K562 (cell line): Measurements from ENCODE around the gene RPL22.

Experiments used
- DNMT1 ChIP-seq: fragments of 450-650 bp; IDR thresholded peaks from 2 replicates; pipeline ENCODE4 v1.6.1; 2016; ENCODE audit warnings: antibody characterized with exemption, mild to moderate bottlenecking
- ELF4 ChIP-seq: fragments of 450-650 bp; formaldehyde crosslinking; IDR thresholded peaks from 2 replicates; pipeline ENCODE4 v1.4.0; 2022; ENCODE audit warnings: missing genetic modification characterization
- PTRF ChIP-seq: fragments of 450-650 bp; IDR thresholded peaks from 2 replicates; pipeline ENCODE4 v1.6.1; 2016; ENCODE audit warnings: mild to moderate bottlenecking, missing genetic modification characterization, missing compliant biosample characterization
- SMC3 ChIP-seq: conservative IDR thresholded peaks from 2 replicates; pipeline ENCODE4 v1.6.1; 2011; ENCODE audit warnings: low read depth, low read length, improper control_type of control experiment; ENCODE audit not compliant: insufficient read depth
- TEAD1 ChIP-seq, 2 experiments: fragments of 450-650 bp in 1 of 2; sonication (generic) in 1 of 2; formaldehyde crosslinking; IDR thresholded peaks; 2 replicates each; pipeline versions ENCODE4 v1.4.0 to v1.8.0; 2020 to 2022; ENCODE audit warnings: mild to moderate bottlenecking in 2 of 2, missing genetic modification reagents in 1 of 2
- TF ChIP-seq, protein P1 (sequence below): sonication (generic); formaldehyde crosslinking; IDR thresholded peaks from 2 replicates; pipeline ENCODE4 v1.8.0; 2022; ENCODE audit warnings: mild to moderate bottlenecking, missing genetic modification reagents, borderline replicate concordance
- TF ChIP-seq, protein P2 (sequence below), 3 experiments: IDR thresholded peaks in 2 of 3; conservative IDR thresholded peaks in 1 of 3; 2 replicates each; pipeline ENCODE4 v1.5.1; 2011 to 2012; ENCODE audit warnings: low read length in 3 of 3, mild to moderate bottlenecking in 3 of 3, control low read depth in 2 of 3, improper control_type of control experiment in 1 of 3, inconsistent platforms in 1 of 3, low read depth in 1 of 3, mixed read lengths in 1 of 3, moderate library complexity in 1 of 3; ENCODE audit not compliant: insufficient read depth in 2 of 3
- TF ChIP-seq, protein P3 (sequence below): fragments of 450-650 bp; IDR thresholded peaks from 2 replicates; pipeline ENCODE4 v1.7.0; 2016; ENCODE audit warnings: borderline replicate concordance

DNA sequence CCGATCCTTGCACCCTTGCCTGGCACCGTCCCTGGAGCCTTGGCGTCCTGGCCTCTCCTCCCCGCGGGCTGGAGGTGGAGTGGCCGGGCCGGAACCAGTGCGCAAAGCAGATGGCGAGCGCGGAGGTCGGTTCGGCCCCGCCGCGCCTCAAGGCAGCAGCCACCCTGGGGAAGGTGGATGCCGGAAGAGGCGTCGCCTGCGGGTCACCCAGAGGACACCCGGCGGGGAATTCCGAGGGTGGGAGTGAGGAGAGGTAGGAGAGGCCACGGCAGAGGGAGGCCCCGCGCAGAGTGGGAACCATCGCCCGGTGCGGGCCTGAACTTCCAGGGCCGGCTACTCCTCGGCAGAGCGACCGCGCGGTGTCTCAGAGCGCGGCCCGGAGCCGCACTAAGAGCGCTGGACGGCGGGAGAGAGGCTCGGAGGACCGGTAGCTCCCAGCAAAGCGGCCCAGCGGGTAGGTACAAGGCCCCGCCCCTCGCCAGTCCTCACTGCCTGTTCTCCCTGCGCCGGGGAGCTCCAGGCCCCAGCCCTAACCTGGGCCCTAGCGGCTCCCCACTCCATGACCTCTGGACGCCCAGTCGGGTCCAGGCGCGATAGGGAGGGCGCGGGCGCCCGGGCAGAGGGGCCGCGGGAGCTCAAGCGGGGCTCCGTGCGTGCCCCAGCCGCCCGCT, 6.6 kb upstream of the RPL22 start, which contains the start of gene RNF207:
- TF ChIP-seq, protein P1, sequence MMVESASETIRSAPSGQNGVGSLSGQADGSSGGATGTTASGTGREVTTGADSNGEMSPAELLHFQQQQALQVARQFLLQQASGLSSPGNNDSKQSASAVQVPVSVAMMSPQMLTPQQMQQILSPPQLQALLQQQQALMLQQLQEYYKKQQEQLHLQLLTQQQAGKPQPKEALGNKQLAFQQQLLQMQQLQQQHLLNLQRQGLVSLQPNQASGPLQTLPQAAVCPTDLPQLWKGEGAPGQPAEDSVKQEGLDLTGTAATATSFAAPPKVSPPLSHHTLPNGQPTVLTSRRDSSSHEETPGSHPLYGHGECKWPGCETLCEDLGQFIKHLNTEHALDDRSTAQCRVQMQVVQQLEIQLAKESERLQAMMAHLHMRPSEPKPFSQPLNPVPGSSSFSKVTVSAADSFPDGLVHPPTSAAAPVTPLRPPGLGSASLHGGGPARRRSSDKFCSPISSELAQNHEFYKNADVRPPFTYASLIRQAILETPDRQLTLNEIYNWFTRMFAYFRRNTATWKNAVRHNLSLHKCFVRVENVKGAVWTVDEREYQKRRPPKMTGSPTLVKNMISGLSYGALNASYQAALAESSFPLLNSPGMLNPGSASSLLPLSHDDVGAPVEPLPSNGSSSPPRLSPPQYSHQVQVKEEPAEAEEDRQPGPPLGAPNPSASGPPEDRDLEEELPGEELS: no peak
- no peak for TF ChIP-seq DNMT1
- TF ChIP-seq SMC3: no peak
- TF ChIP-seq PTRF (tag): no peak
- TF ChIP-seq ELF4: no peak
- TF ChIP-seq, protein P2, sequence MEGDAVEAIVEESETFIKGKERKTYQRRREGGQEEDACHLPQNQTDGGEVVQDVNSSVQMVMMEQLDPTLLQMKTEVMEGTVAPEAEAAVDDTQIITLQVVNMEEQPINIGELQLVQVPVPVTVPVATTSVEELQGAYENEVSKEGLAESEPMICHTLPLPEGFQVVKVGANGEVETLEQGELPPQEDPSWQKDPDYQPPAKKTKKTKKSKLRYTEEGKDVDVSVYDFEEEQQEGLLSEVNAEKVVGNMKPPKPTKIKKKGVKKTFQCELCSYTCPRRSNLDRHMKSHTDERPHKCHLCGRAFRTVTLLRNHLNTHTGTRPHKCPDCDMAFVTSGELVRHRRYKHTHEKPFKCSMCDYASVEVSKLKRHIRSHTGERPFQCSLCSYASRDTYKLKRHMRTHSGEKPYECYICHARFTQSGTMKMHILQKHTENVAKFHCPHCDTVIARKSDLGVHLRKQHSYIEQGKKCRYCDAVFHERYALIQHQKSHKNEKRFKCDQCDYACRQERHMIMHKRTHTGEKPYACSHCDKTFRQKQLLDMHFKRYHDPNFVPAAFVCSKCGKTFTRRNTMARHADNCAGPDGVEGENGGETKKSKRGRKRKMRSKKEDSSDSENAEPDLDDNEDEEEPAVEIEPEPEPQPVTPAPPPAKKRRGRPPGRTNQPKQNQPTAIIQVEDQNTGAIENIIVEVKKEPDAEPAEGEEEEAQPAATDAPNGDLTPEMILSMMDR (IDR thresholded peaks at IDR 0.05 in 2 of 3, conservative IDR thresholded peaks at IDR 0.05 in 1 of 3; ENCODE audit: insufficient read depth in 2 of 3, low read depth in 1 of 3, low read length in 3 of 3): no peak
- TF ChIP-seq TEAD1 (CRISPR knock-in tag; IDR thresholded peaks at IDR 0.05): peak; percentile 90 to 99
- TF ChIP-seq, protein P3, sequence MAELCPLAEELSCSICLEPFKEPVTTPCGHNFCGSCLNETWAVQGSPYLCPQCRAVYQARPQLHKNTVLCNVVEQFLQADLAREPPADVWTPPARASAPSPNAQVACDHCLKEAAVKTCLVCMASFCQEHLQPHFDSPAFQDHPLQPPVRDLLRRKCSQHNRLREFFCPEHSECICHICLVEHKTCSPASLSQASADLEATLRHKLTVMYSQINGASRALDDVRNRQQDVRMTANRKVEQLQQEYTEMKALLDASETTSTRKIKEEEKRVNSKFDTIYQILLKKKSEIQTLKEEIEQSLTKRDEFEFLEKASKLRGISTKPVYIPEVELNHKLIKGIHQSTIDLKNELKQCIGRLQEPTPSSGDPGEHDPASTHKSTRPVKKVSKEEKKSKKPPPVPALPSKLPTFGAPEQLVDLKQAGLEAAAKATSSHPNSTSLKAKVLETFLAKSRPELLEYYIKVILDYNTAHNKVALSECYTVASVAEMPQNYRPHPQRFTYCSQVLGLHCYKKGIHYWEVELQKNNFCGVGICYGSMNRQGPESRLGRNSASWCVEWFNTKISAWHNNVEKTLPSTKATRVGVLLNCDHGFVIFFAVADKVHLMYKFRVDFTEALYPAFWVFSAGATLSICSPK: no peak
